Measurements from ENCODE around the gene COG4. TPM values are rescaled to one million over a fixed set of nuclear protein-coding genes. Genes with fewer than 3 reads are reported as not detected.
"Not testable (repeated sequence)": the region's sequence is repeated elsewhere in the genome, so short reads cannot be mapped to it uniquely, and the experiment has no call there.

The COG4 gene
- total RNA-seq, 1 donor from 2014 or later: 96.8 TPM

- H3K9me3 Mint-ChIP-seq: no peaks in the 10 kb centered on the region
- no peaks in the 10 kb centered on the region for H3K4me1 Mint-ChIP-seq (ENCODE audit: unreplicated experiment)
- H3K4me3 Mint-ChIP-seq: peak within 1 kb of the TSS; percentile 94
- TF ChIP-seq CTCF (conservative IDR thresholded peaks at IDR 0.05): peak; percentile 17
- peak; percentile 80 for DNase-seq (ENCODE audit: extremely low spot score, unreplicated experiment)
- H3K27ac Mint-ChIP-seq: peak within 1 kb of the TSS; percentile 91
- no peaks in the 10 kb centered on the region for H3K36me3 Mint-ChIP-seq
- no peaks in the 10 kb centered on the region for H3K27me3 Mint-ChIP-seq
Measured at GRCh38 chr16:70454222-70455034, 68.9 kb downstream of the COG4 start, which contains the start of gene FCSK. Gene FCSK (plus strand): TSS chr16:70454595. CDS start chr16:70463191, 8,596 bp downstream.

GRCh38 chr16:70453892-70454221 lies 69.5 kb downstream of the COG4 start:
- Mint-ChIP-seq H3K9me3 (no peaks in the 10 kb centered on the region), H3K4me1 (ENCODE audit: unreplicated experiment) (no peaks in the 10 kb centered on the region), H3K27me3 (no peaks in the 10 kb centered on the region), H3K27ac (peak overlapping the region; percentile 91), H3K4me3 (peak overlapping the region; percentile 94), H3K36me3 (no peaks in the 10 kb centered on the region)
- DNase-seq (ENCODE audit: extremely low spot score, unreplicated experiment): no peak
- TF ChIP-seq CTCF (conservative IDR thresholded peaks at IDR 0.05): no peak

- Mint-ChIP-seq H3K9me3 (no peaks in the 10 kb centered on the region), H3K27ac (peak overlapping the region; percentile 91), H3K4me1 (ENCODE audit: unreplicated experiment) (no peaks in the 10 kb centered on the region), H3K4me3 (peak overlapping the region; percentile 94), H3K36me3 (no peaks in the 10 kb centered on the region), H3K27me3 (no peaks in the 10 kb centered on the region)
- DNase-seq (ENCODE audit: extremely low spot score, unreplicated experiment): no peak
- no peak for TF ChIP-seq CTCF (conservative IDR thresholded peaks at IDR 0.05)
Measured at GRCh38 chr16:70453117-70453891, 70.0 kb downstream of the COG4 start.

- not testable (repeated sequence) for H3K27me3 Mint-ChIP-seq; H3K4me1 Mint-ChIP-seq (ENCODE audit: unreplicated experiment); DNase-seq (ENCODE audit: extremely low spot score, unreplicated experiment); H3K9me3 Mint-ChIP-seq; H3K27ac Mint-ChIP-seq; H3K4me3 Mint-ChIP-seq; H3K36me3 Mint-ChIP-seq
Measured at GRCh38 chr16:70451004-70451340, 72.4 kb downstream of the COG4 start.

GRCh38 chr16:70450142-70451003 lies 73.0 kb downstream of the COG4 start:
- not testable (repeated sequence) for DNase-seq (ENCODE audit: extremely low spot score, unreplicated experiment); H3K27me3 Mint-ChIP-seq; H3K36me3 Mint-ChIP-seq; H3K4me1 Mint-ChIP-seq (ENCODE audit: unreplicated experiment); H3K9me3 Mint-ChIP-seq; H3K4me3 Mint-ChIP-seq; H3K27ac Mint-ChIP-seq

GRCh38 chr16:70448075-70448474 lies 75.3 kb downstream of the COG4 start:
- Mint-ChIP-seq H3K9me3 (no peaks in the 10 kb centered on the region), H3K27ac (no peak overlapping the region), H3K36me3 (no peaks in the 10 kb centered on the region), H3K27me3 (no peaks in the 10 kb centered on the region), H3K4me3 (no peak overlapping the region), H3K4me1 (ENCODE audit: unreplicated experiment) (peaks cover 4% of the 10 kb centered on the region)
- TF ChIP-seq CTCF (conservative IDR thresholded peaks at IDR 0.05): no peak
- no peak for DNase-seq (ENCODE audit: extremely low spot score, unreplicated experiment)
